HepG2 (cell line): ENCODE data around the gene ZFP64. TPM values are rescaled to one million over a fixed set of nuclear protein-coding genes. Genes with fewer than 3 reads are reported as not detected.
A peak's percentile ranks its signal among the peaks of the same experiment; 100 is the strongest.

ENCODE experiments used
- AGO2 ChIP-seq: fragments of 200-400 bp; formaldehyde crosslinking; optimal IDR thresholded peaks from 2 replicates; pipeline ENCODE3; 2017; ENCODE audit warnings: mild to moderate bottlenecking, low read depth, low read length, moderate library complexity
- ARID3A ChIP-seq: IDR thresholded peaks from 2 replicates; pipeline ENCODE4 v1.6.1; 2012; ENCODE audit warnings: low read depth, low read length, improper control_type of control experiment
- ATRX ChIP-seq: sonication (generic); formaldehyde crosslinking; IDR thresholded peaks from 2 replicates; pipeline ENCODE4 v1.4.0; 2020; ENCODE audit warnings: missing genetic modification reagents, borderline replicate concordance
- CCAR2 ChIP-seq: fragments of 200-400 bp; formaldehyde crosslinking; optimal IDR thresholded peaks from 2 replicates; pipeline ENCODE3; 2018; ENCODE audit warnings: low read depth, mild to moderate bottlenecking, low read length, moderate library complexity
- E2F1 ChIP-seq: sonication (generic); formaldehyde crosslinking; IDR thresholded peaks from 2 replicates; pipeline ENCODE4 v1.5.0; 2020; ENCODE audit warnings: missing genetic modification reagents
- FOXJ3 ChIP-seq: sonication (generic); formaldehyde crosslinking; IDR thresholded peaks from 2 replicates; pipeline ENCODE4 v1.4.0; 2020; ENCODE audit warnings: missing genetic modification reagents, mild to moderate bottlenecking, borderline replicate concordance
- HOMEZ ChIP-seq: IDR thresholded peaks from 2 replicates; pipeline ENCODE4 v1.6.1; 2016; ENCODE audit warnings: low read depth
- KLF9 ChIP-seq: IDR thresholded peaks from 2 replicates; pipeline ENCODE4 v1.6.1; 2016; ENCODE audit warnings: low read depth
- LBX2 ChIP-seq: sonication (generic); formaldehyde crosslinking; IDR thresholded peaks from 2 replicates; pipeline ENCODE4 v1.5.0; 2020; ENCODE audit warnings: missing genetic modification reagents, mild to moderate bottlenecking, borderline replicate concordance
- MEIS2 ChIP-seq: sonication (generic); formaldehyde crosslinking; IDR thresholded peaks from 2 replicates; pipeline ENCODE4 v1.9.0; 2021; ENCODE audit warnings: mild to moderate bottlenecking, missing genetic modification reagents
- MIXL1 ChIP-seq: IDR thresholded peaks from 2 replicates; pipeline ENCODE4 v1.6.1; 2016
- NFYC ChIP-seq: IDR thresholded peaks from 2 replicates; pipeline ENCODE4 v1.6.1; 2016; ENCODE audit warnings: missing genetic modification reagents, missing compliant biosample characterization
- PATZ1 ChIP-seq: sonication (generic); formaldehyde crosslinking; IDR thresholded peaks from 2 replicates; pipeline ENCODE4 v1.4.0; 2020; ENCODE audit warnings: missing genetic modification reagents
- PHF20 ChIP-seq: sonication (generic); formaldehyde crosslinking; IDR thresholded peaks from 2 replicates; pipeline ENCODE4 v1.5.0; 2020; ENCODE audit warnings: mild to moderate bottlenecking, missing genetic modification reagents
- RBM39 ChIP-seq: fragments of 200-400 bp; formaldehyde crosslinking; IDR thresholded peaks from one replicate; pipeline ENCODE4 v1.6.1; 2018; ENCODE audit warnings: antibody characterized with exemption, mild to moderate bottlenecking, low read depth, low read length; ENCODE audit not compliant: poor library complexity, severe bottlenecking
- THAP9 ChIP-seq: sonication (generic); formaldehyde crosslinking; IDR thresholded peaks from 2 replicates; pipeline ENCODE4; 2020; ENCODE audit warnings: missing genetic modification reagents, mild to moderate bottlenecking, borderline replicate concordance
- ZBTB33 ChIP-seq: sonication (generic); formaldehyde crosslinking; IDR thresholded peaks from 2 replicates; pipeline ENCODE4 v1.4.0; 2020; ENCODE audit warnings: missing genetic modification reagents
- polyA plus RNA-seq, 8 experiments: library from polyadenylated mRNA; depleted of rRNA in 3 of 8; stranded (reverse) in 7 of 8; unstranded in 1 of 8; fragments of >200 nt; fragmentation: Illumina TruSeq in 4 of 8; extraction: Trizol in 4 of 8; gene quantifications; 2 replicates each; pipeline versions ENCODE4 v1.2.1 to v1.2.3, GENCODE V29; 2011 to 2016; ENCODE audit warnings: low read depth in 4 of 8, missing spikeins in 1 of 8, mixed read lengths in 1 of 8; ENCODE audit not compliant: insufficient read depth in 1 of 8
- total RNA-seq, 5 experiments: library from RNA; depleted of rRNA; stranded (reverse); fragments of >200 nt; fragmentation: Illumina TruSeq; extraction: Trizol; gene quantifications; 2 replicates each; pipeline ENCODE4 v1.2.3, GENCODE V29; 2016; ENCODE audit warnings: low read depth in 1 of 5

Gene ZFP64
- total and polyA plus RNA-seq, 2 of the 13 experiments (the other 11 are each of a cell fraction or from before 2014, with no cell fraction given) = 12.0 to 24.3 TPM

GRCh38 chr20:52231230-52231746 lies 39.7 kb upstream of the ZFP64 start (continued):
- peak; percentile 100 for TF ChIP-seq HOMEZ
- no peak for TF ChIP-seq RBM39
- TF ChIP-seq ATRX (CRISPR knock-in tag) = no peak
- no peak for TF ChIP-seq PHF20 (CRISPR knock-in tag)
- TF ChIP-seq THAP9 (CRISPR knock-in tag) = no peak
- TF ChIP-seq KLF9 (CRISPR knock-in tag) = no peak
- no peak for TF ChIP-seq MEIS2 (CRISPR knock-in tag)
- no peak for TF ChIP-seq CCAR2
- peak; percentile 91 for TF ChIP-seq ARID3A
- TF ChIP-seq MIXL1 (CRISPR knock-in tag) = peak; percentile 48; the same call in 1 of the 2 replicates
- no peak for TF ChIP-seq PATZ1 (CRISPR knock-in tag)
- TF ChIP-seq NFYC (CRISPR knock-in tag) = peak; percentile 75
- no peak for TF ChIP-seq ZBTB33 (CRISPR knock-in tag)
- no peak for TF ChIP-seq E2F1 (CRISPR knock-in tag)
- TF ChIP-seq FOXJ3 (CRISPR knock-in tag) = peak; percentile 61; the same call in 1 of the 2 replicates
- TF ChIP-seq AGO2 = no peak
- TF ChIP-seq LBX2 (CRISPR knock-in tag) = no peak
